GM04503 (cell line): ENCODE results near the gene ZMIZ1.
A peak's percentile ranks its signal among the peaks of the same experiment; 100 is the strongest.
"Not testable (repeated sequence)": the region's sequence is repeated elsewhere in the genome, so short reads cannot be mapped to it uniquely, and the experiment has no call there.

Experiments
- DNase-seq: peaks from one replicate; pipeline ENCODE4 v3.0.0-alpha.2; 2012; ENCODE audit warnings: low read depth

ZMIZ1 gene

GRCh38 chr10:79323602-79324001, 254.8 kb downstream of the ZMIZ1 start:
- DNase-seq, result no peak

GRCh38 chr10:79324032-79324695, 255.4 kb downstream of the ZMIZ1 start:
- no peak for DNase-seq

- no peak for DNase-seq
Measured at GRCh38 chr10:79326361-79327089, 257.8 kb downstream of the ZMIZ1 start.

DNA sequence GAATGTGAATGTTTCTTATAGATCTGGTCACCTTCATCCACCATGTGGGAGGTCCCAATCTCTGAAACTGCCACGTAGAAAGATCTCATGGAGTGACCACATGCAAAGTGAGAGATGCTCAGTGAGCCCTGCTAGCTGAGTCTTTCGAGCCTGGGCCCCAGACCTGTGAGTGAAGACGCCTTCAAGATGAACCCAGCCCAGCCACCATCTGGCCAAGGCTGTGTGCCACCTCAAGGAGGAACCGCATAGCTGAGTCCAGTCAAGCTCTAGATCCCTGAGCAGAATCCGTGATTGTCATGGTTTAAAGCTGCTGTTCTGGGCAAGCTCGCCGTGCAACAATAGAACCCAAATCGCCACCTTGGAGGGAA, 258.3 kb downstream of the ZMIZ1 start:
- DNase-seq, result no peak

GRCh38 chr10:79328147-79328701, 259.5 kb downstream of the ZMIZ1 start:
- no peak for DNase-seq

DNA sequence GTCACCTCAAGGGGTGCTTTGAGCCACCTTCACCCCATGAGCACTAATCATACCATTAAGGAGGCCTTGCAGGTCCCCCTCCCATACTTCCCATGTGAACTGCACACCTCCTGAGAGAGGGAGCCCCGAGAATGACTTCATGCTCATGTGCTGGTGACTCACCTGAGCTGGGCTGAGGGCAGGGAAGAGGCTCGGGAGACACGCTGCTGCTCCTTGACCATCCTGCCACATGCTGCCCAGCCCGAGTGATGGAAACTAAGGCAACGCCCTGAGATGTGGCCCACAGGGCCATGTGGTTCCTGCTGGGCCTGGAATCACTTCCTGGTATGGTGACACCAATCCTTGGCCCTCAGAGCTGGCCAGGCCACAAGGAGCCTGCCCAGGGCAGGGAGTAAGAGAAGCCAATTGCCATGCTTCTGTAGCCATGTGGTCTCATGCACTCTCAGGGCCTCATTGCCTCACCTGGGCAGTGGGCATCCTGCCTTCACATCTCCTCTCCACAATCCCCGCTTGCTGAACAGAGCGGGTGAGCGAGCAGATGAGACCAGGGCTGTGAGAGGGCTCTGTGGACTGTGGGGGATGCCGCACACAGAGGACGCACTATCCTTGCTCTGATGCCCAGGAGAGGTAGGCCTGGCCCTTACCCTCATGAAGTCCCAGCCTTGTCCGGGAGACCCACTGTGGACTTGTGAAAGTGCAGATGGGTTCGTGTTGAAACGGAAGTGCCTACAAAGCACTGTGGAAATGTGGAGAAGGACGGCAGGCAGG, 260.2 kb downstream of the ZMIZ1 start:
- DNase-seq, result no peak

GRCh38 chr10:79329529-79329928, 260.8 kb downstream of the ZMIZ1 start:
- DNase-seq, result no peak

GRCh38 chr10:79331226-79331625, 262.5 kb downstream of the ZMIZ1 start:
- DNase-seq, result no peak

- DNase-seq, result peak; percentile 68
Measured at GRCh38 chr10:79331709-79332108, 262.9 kb downstream of the ZMIZ1 start.

- not testable (repeated sequence) for DNase-seq
Measured at GRCh38 chr10:79332610-79333315, 264.0 kb downstream of the ZMIZ1 start.

DNA sequence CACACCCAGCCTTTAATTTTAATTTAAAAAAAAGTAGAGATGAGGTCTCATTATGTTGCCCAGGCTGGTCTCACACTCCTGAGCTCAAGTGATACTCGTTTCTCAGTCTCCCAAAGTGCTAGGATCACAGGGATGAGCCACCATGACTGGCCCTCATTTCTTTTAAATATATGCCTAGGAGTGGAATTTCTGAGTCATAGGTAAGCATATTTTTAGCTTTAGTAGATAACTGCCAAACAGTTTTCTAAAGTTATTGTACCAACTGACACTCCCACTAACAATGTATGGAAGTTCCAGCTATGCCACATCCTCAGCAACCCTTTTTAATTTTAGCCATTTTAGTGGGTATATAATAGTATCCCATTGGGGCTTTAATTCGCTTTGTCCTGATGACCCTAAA, 264.7 kb downstream of the ZMIZ1 start:
- no peak for DNase-seq

DNA sequence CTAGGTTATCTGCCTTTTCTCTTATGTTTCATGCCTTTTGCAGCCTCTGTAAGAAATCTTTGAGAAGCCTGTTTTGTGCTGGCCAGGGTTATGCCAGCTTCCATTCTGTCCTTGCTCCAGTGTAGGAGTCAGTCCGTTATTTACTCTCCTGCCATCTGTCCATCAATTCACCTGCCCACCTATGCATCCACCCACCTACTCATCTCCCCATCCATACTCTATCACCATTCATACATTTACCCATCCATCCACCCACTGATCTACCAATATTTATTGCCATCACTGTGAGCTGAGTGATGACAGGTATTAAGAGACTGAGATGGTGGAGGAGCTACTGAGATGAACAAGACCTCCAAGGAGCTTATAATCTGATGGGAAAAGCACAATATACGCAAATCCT, 265.8 kb downstream of the ZMIZ1 start:
- DNase-seq, result no peak

- no peak for DNase-seq
Measured at GRCh38 chr10:79335094-79335469, 266.3 kb downstream of the ZMIZ1 start.

- DNase-seq, result no peak
Measured at GRCh38 chr10:79335470-79336235, 266.9 kb downstream of the ZMIZ1 start.

- no peak for DNase-seq
Measured at GRCh38 chr10:79336276-79336675, 267.5 kb downstream of the ZMIZ1 start.

GRCh38 chr10:79336739-79337138, 268.0 kb downstream of the ZMIZ1 start:
- DNase-seq, result no peak

DNA sequence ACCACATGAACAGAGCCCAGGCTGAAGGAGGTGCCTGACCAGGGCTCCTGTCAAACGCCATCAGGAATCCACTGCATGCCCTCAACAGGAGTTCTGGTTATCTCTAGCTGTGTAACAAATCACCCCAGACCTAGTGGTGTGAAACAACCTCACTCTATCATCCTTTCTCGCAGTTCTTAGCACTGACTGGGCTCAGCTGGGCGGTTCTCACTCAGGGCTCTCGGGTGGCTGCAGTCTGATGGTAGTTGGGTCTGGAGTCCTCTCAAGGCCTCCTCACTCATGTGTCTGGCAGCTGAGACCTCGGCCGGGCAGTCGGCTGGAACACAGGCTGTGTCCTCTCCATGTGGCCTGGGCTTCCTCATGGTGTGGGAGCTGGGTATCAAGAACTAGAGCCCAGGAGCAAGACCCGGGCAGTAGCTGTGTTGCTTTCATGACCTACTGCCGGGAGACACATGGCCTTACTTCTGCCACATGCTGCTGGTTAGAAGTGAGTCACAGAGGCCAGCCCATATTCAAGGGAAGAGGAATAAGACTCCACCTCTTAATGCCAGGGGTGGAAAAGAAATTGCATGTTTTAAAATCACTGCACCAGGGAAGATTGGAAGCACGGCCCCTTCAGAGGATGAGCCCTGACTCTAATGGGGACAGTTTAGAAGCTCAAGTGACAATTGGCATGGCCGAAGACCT, 269.2 kb downstream of the ZMIZ1 start:
- not testable (repeated sequence) for DNase-seq

GRCh38 chr10:79339266-79339665, 270.5 kb downstream of the ZMIZ1 start:
- DNase-seq, result no peak

- DNase-seq, result no peak
Measured at GRCh38 chr10:79340646-79341244, 272.0 kb downstream of the ZMIZ1 start.

DNA sequence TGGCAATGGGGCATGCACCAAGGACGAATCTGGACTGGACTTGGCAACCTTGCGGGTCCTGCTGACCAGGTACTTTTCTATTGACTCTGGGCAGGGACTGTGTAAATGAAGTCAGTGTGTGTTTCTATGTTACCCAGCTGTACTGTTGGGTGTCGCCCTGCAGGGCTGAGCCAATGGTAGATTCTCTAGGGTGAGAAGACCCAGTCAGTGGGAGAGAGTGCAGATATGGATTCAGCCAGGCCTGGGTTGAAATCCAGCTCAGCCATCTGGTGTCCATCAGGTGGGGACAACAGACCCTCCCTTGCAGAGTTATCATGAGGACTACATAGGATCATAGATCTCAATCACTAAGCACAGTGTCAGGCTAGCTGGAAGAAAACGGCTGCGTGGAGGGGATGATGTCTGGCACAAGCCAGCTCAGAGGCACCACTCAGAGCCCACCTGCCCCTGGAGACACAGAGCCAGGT, 273.6 kb downstream of the ZMIZ1 start:
- DNase-seq, result no peak
